GM21737 (cell line): ENCODE results near the gene RECQL5.

Source experiments
- ATAC-seq: cut with Tn5 transposase; IDR thresholded peaks from one replicate; pipeline ENCODE4 v1.9.1; 2021; ENCODE audit warnings: mild to moderate bottlenecking, moderate library complexity; ENCODE audit not compliant: unreplicated experiment

The RECQL5 gene

GRCh38 chr17:75634754-75635609 lies 32.0 kb downstream of the RECQL5 start:
- ATAC-seq = no peak

- ATAC-seq = no peak
Measured at GRCh38 chr17:75634376-75634740, 32.6 kb downstream of the RECQL5 start.

GRCh38 chr17:75633486-75634375 lies 33.2 kb downstream of the RECQL5 start:
- no peak for ATAC-seq

- no peak for ATAC-seq
Measured at GRCh38 chr17:75632863-75633485, 34.0 kb downstream of the RECQL5 start, which contains the start of gene SMIM5. SMIM5 (plus strand) TSS chr17:75633434; CDS start chr17:75640202, 6,768 bp downstream.

GRCh38 chr17:75632428-75632827 lies 34.5 kb downstream of the RECQL5 start:
- ATAC-seq = no peak

- no peak for ATAC-seq
Measured at GRCh38 chr17:75631353-75631752, 35.6 kb downstream of the RECQL5 start.

- no peak for ATAC-seq
Measured at GRCh38 chr17:75630071-75630917, 36.7 kb downstream of the RECQL5 start.

GRCh38 chr17:75629157-75629556 lies 37.8 kb downstream of the RECQL5 start:
- ATAC-seq = no peak

GRCh38 chr17:75628425-75628824 lies 38.5 kb downstream of the RECQL5 start:
- no peak for ATAC-seq

- ATAC-seq = no peak
Measured at GRCh38 chr17:75627094-75627493, 39.9 kb downstream of the RECQL5 start.

- ATAC-seq = no peak
Measured at GRCh38 chr17:75626496-75627038, 40.4 kb downstream of the RECQL5 start.

GRCh38 chr17:75625813-75626486 lies 41.0 kb downstream of the RECQL5 start:
- no peak for ATAC-seq

GRCh38 chr17:75624714-75625345 lies 42.1 kb downstream of the RECQL5 start:
- no peak for ATAC-seq

- ATAC-seq = no peak
Measured at GRCh38 chr17:75624021-75624420, 42.9 kb downstream of the RECQL5 start.

- ATAC-seq = no peak
Measured at GRCh38 chr17:75623386-75623785, 43.6 kb downstream of the RECQL5 start.

- no peak for ATAC-seq
Measured at GRCh38 chr17:75622771-75623273, 44.1 kb downstream of the RECQL5 start.

- ATAC-seq = no peak
Measured at GRCh38 chr17:75622076-75622475, 44.9 kb downstream of the RECQL5 start.

- ATAC-seq = no peak
Measured at GRCh38 chr17:75621489-75621888, 45.5 kb downstream of the RECQL5 start.
